ENCODE results near the gene ZCCHC24. TPM values are rescaled to one million over a fixed set of nuclear protein-coding genes. Genes with fewer than 3 reads are reported as not detected.
A peak's percentile ranks its signal among the peaks of the same experiment; 100 is the strongest.

Gene ZCCHC24
- total and polyA plus RNA-seq, 2 of the 8 experiments (the other 6 are each of a cell fraction or from before 2014, with no cell fraction given), result 3.9 to 6.9 TPM

DNA sequence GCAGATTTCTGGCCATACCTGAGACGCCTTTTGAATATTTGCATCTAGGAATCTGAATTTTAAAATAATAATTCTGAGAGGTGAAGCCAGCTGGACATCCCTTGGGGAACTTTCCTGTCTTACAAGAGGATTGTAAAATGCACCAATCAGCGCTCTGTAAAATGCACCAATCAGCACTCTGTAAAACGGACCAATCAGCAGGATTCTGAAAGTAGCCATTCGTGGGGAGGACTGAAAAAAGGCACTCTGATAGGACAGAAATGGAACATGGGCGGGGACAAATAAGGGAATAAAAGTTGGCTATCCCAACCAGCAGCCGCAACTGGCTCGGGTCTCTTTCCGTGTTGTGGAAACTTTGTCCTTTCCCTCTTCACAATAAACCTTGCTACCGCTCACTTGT is 88.2 kb downstream of the ZCCHC24 start:
- no peak overlapping the region for H2BK15ac ChIP-seq (ENCODE audit: low read length)
- H3K23ac ChIP-seq (ENCODE audit: insufficient read length), result no peak overlapping the region
- WGBS, 2 experiments (ENCODE audit: extremely low coverage in 1 of 2, insufficient coverage in 1 of 2, insufficient read length in 1 of 2, insufficient replicate concordance in 2 of 2, low coverage in 1 of 2, low lambda C conversion rate in 2 of 2, missing lambda C conversion rate in 1 of 2), result 87% methylated on average over 9 of the region's 9 CpGs; no CpG with 5 or more reads in 1 of the 2 experiments
- no peaks in the 10 kb centered on the region for H3K79me2 ChIP-seq (ENCODE audit: control insufficient read depth in 1 of 2, insufficient read depth in 2 of 2, low read length in 2 of 2)
- no peaks in the 10 kb centered on the region for H3K79me1 ChIP-seq (ENCODE audit: low read depth, low read length)
- peak in 1 of 2 experiments; percentile 34 for DNase-seq (ENCODE audit: low read depth in 1 of 2, low spot score in 2 of 2)
- no peak overlapping the region for H3K14ac ChIP-seq (ENCODE audit: insufficient read length)
- H3K56ac ChIP-seq (replicated peaks; ENCODE audit: insufficient read length, low read depth, low read length), result no peak overlapping the region
- POLR2A ChIA-PET (ENCODE audit: partially characterized antibody), result interaction anchor here (1.3 to 2.6 kb wide), 3 partner anchors 9 to 14 kb away, joined by 3 to 12 read pairs (median 6); no protein-coding TSS in a partner anchor
- H2AK5ac ChIP-seq (ENCODE audit: low read depth, low read length), result no peak overlapping the region
- no peak overlapping the region for H3K18ac ChIP-seq (ENCODE audit: extremely low read depth, low read length)
- H3K4ac ChIP-seq (replicated peaks; ENCODE audit: insufficient read length, low read depth, low read length), result no peak overlapping the region
- H3K27me3 ChIP-seq (replicated peaks in 1 of 4; ENCODE audit: control insufficient read depth in 3 of 4, extremely low read depth in 1 of 4, insufficient read depth in 3 of 4, low read length in 3 of 4), result no peaks in the 10 kb centered on the region
- H3K36me3 ChIP-seq (ENCODE audit: control insufficient read depth in 2 of 4, insufficient read depth in 4 of 4, low read length in 3 of 4), result peaks cover 14 to 33% (median 30%) of the 10 kb centered on the region in 4 experiments
- no peak overlapping the region for H2AFZ ChIP-seq (ENCODE audit: low read length)
- H3K9ac ChIP-seq (replicated peaks in 1 of 4; ENCODE audit: extremely low read depth in 1 of 4, low read depth in 3 of 4, low read length in 3 of 4), result no peak overlapping the region
- H4K5ac ChIP-seq (ENCODE audit: insufficient read length, low read depth, low read length), result no peak overlapping the region
- no peak for FAIRE-seq
- H2BK12ac ChIP-seq (ENCODE audit: low read depth, low read length), result no peak overlapping the region
- H3K27ac ChIP-seq (ENCODE audit: low read depth, low read length), result no peak overlapping the region
- no peak overlapping the region for H2BK120ac ChIP-seq (replicated peaks; ENCODE audit: low read depth, low read length)
- H3K4me1 ChIP-seq (replicated peaks in 1 of 4; ENCODE audit: control insufficient read depth in 3 of 4, insufficient read depth in 4 of 4, low read length in 3 of 4), result no peaks in the 10 kb centered on the region; a peak in 1 of 7 replicates
- H4K8ac ChIP-seq (ENCODE audit: extremely low read depth, insufficient read depth, low read length), result no peak overlapping the region
- no peaks in the 10 kb centered on the region; a peak in 1 of 4 replicates for H3K9me3 ChIP-seq (ENCODE audit: insufficient read depth in 2 of 2, low read depth in 1 of 2, low read length in 1 of 2)
- no peak overlapping the region for H3K4me2 ChIP-seq (ENCODE audit: insufficient read depth in 1 of 2, low read depth in 2 of 2, low read length in 2 of 2)
- H3K23me2 ChIP-seq (ENCODE audit: low read depth, low read length), result no peaks in the 10 kb centered on the region
- H2BK20ac ChIP-seq (ENCODE audit: low read length), result no peak overlapping the region
- no peak for TF ChIP-seq KDM4A (IDR thresholded peaks at IDR 0.05; ENCODE audit: low read depth, low read length, severe bottlenecking)
- TF ChIP-seq MAFK (IDR thresholded peaks at IDR 0.05; ENCODE audit: low read depth, low read length), result no peak
- TF ChIP-seq HDAC6 (IDR thresholded peaks at IDR 0.05; ENCODE audit: low read depth, low read length), result no peak
- no peak for TF ChIP-seq POLR2AphosphoS5 (IDR thresholded peaks at IDR 0.05; ENCODE audit: low read depth, low read length)
- no peak for TF ChIP-seq RAD21 (IDR thresholded peaks at IDR 0.05 in 1 of 2, conservative IDR thresholded peaks at IDR 0.05 in 1 of 2; ENCODE audit: low read depth in 2 of 2, low read length in 2 of 2)
- TF ChIP-seq ASH2L (IDR thresholded peaks at IDR 0.05; ENCODE audit: low read length), result no peak
- TF ChIP-seq TAF7 (optimal IDR thresholded peaks at IDR 0.05; ENCODE audit: borderline replicate concordance, low read depth, low read length), result no peak
- TF ChIP-seq POU5F1 (IDR thresholded peaks at IDR 0.05; ENCODE audit: low read depth, low read length), result no peak
- TF ChIP-seq EZH2 (IDR thresholded peaks at IDR 0.05; ENCODE audit: low read depth, low read length, severe bottlenecking), result no peak
- TF ChIP-seq RFX5 (IDR thresholded peaks at IDR 0.05; ENCODE audit: borderline replicate concordance, low read depth, low read length), result no peak
- no peak for TF ChIP-seq GABPA (IDR thresholded peaks at IDR 0.05; ENCODE audit: borderline replicate concordance, insufficient read depth, low read length)
- TF ChIP-seq NRF1 (IDR thresholded peaks at IDR 0.05; ENCODE audit: low read depth, low read length), result no peak
- TF ChIP-seq TAF1 (IDR thresholded peaks at IDR 0.05; ENCODE audit: low read depth, low read length), result no peak
- TF ChIP-seq EGR1 (IDR thresholded peaks at IDR 0.05; ENCODE audit: borderline replicate concordance, low read depth, low read length), result no peak
- H4K20me1 ChIP-seq (replicated peaks in 1 of 2; ENCODE audit: control insufficient read depth in 1 of 2, insufficient read depth in 2 of 2, low read length in 2 of 2), result peaks cover 0 to 6% of the 10 kb centered on the region in 2 experiments
- CTCF ChIA-PET (ENCODE audit: partially characterized antibody), result interaction anchor here (1.3 to 6.0 kb wide), 3 partner anchors 9 to 131 kb away, joined by 6 to 50 read pairs (median 6); partner anchors contain the start of gene PPIF
- no peak overlapping the region for H2BK5ac ChIP-seq (ENCODE audit: low read depth, low read length)
- no peak overlapping the region for H3K4me3 ChIP-seq (ENCODE audit: extremely low read depth in 1 of 4, insufficient read depth in 2 of 4, low read depth in 3 of 4, low read length in 4 of 4)
- no peak overlapping the region for H4K91ac ChIP-seq (replicated peaks; ENCODE audit: insufficient read length, low read length)
